ENCODE data around the gene CIDEB. TPM values are rescaled to one million over a fixed set of nuclear protein-coding genes. Genes with fewer than 3 reads are reported as not detected.
A peak's percentile ranks its signal among the peaks of the same experiment; 100 is the strongest.
"Not testable (repeated sequence)": the region's sequence is repeated elsewhere in the genome, so short reads cannot be mapped to it uniquely, and the experiment has no call there.

Gene CIDEB
- total RNA-seq, 1 donor from 2014 or later: 11.1 TPM

- DNase-seq (ENCODE audit: low spot score): peak; percentile 85
Observed at GRCh38 chr14:24332268-24332993, 24.7 kb upstream of the CIDEB start.

DNA sequence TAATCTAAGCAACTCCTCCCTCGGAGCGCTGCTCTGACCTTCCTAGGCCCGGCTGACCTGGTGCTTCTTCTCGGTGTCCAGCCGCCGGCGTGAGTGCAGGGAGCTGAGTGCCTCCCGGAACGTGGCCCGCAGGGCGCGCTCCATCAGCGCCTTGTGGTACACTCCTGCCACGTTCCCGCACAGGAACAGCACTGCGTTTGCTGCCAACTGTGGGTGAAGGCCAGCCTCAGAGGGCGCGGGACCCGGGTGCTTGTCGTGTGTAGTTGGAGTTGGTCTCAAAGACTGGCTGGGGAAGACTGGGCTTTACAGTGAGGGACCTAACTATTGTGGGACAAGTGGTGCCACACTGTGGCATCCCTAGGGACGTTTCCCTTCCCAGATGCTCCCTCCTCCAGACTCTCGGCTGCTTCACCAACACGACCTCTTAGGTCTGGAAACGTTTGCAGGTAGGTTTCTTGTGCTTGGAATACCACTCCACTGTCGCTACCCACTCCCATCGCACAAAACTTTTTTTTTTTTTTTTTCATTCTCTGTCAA is 24.0 kb upstream of the CIDEB start:
- no peak for DNase-seq (ENCODE audit: low spot score)

GRCh38 chr14:24330973-24331674 is 23.3 kb upstream of the CIDEB start:
- DNase-seq (ENCODE audit: low spot score): no peak

DNA sequence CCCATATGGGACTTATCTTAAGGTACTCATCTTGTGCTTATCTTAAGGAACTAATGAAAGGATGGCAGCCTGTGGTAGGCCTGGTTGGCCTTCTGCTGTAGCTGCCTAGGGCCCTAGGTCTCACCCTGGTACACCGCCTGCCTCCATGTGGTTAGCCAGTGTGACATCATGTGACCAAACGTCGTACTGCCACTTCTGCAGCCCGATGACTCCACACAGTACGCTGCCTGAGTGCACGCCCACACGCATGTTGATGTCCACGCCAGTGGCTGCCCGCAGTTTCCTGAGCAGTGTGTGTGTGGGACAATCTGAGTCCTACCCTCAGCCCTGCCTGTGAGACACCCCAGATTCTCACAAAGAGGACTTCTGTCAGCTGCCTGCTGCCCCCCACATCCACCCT is 22.0 kb upstream of the CIDEB start:
- DNase-seq (ENCODE audit: low spot score): no peak

GRCh38 chr14:24329073-24329663 is 21.4 kb upstream of the CIDEB start:
- DNase-seq (ENCODE audit: low spot score): no peak

- DNase-seq (ENCODE audit: low spot score): not testable (repeated sequence)
Observed at GRCh38 chr14:24327914-24328313, 20.1 kb upstream of the CIDEB start.

GRCh38 chr14:24327303-24327702 is 19.5 kb upstream of the CIDEB start:
- no peak for DNase-seq (ENCODE audit: low spot score)

- DNase-seq (ENCODE audit: low spot score): no peak
Observed at GRCh38 chr14:24325963-24326362, 18.2 kb upstream of the CIDEB start.

GRCh38 chr14:24325041-24325530 is 17.3 kb upstream of the CIDEB start:
- no peak for DNase-seq (ENCODE audit: low spot score)

DNA sequence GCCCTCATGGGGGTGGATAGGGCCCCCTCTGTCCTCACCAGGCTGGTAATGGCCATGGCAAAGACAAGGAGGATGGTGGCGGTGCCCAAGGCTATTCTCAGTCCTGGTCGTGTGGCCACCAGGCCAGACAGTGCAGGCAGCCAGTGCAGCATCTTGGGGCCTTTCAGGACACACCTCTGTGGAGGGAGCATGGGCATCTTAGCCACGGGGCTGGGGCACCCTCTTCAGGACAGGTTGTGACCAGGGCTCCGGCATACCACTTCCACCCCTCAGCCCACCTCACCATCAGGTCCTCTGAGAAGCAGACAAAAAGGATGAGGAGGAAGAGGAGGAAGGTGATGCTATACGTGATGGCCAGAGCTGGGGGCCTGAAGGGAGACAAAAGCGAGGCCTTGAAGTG is 16.2 kb upstream of the CIDEB start:
- DNase-seq (ENCODE audit: low spot score): no peak

DNA sequence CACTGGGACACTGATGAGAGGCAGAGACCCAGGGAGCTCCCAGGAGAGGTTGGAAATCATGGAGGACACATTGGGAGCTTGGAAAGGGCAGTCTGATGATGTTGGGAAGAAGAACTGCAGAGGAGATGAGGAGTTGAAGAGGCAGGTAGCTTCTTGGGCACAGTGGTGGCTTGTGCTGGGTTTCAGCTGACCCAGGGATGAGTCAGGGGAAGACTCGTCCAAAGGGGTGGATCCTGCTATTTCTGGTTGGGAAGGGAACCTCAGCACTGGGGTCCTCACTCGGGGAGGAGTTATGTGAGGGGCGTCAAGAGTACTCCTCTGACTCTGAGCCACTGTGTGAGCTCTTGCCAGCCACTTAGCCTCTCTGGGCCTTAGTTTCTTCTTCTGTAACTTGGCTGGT is 15.6 kb upstream of the CIDEB start:
- DNase-seq (ENCODE audit: low spot score): no peak

DNA sequence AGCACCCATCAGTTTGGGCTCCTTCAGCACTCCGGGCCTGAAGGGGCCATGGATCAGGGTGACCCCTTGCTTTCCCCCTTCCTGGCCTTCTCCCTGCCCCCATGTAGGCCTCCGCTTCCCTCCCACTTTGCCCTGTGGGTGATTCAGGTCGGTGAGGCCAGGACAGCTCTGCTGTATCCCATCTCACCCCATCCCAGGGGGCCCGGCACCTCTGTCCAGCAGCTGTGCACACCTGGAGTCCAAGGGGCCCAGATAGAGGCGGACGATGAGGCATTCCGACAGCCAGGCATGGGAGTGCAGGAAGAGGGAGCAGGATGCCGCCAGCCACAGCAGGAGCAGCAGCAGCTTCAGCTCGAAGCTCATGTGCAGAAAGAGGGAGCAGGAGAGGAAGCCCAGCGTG is 14.9 kb upstream of the CIDEB start:
- DNase-seq (ENCODE audit: low spot score): no peak

- DNase-seq (ENCODE audit: low spot score): no peak
Observed at GRCh38 chr14:24321212-24321975, 13.6 kb upstream of the CIDEB start.

DNA sequence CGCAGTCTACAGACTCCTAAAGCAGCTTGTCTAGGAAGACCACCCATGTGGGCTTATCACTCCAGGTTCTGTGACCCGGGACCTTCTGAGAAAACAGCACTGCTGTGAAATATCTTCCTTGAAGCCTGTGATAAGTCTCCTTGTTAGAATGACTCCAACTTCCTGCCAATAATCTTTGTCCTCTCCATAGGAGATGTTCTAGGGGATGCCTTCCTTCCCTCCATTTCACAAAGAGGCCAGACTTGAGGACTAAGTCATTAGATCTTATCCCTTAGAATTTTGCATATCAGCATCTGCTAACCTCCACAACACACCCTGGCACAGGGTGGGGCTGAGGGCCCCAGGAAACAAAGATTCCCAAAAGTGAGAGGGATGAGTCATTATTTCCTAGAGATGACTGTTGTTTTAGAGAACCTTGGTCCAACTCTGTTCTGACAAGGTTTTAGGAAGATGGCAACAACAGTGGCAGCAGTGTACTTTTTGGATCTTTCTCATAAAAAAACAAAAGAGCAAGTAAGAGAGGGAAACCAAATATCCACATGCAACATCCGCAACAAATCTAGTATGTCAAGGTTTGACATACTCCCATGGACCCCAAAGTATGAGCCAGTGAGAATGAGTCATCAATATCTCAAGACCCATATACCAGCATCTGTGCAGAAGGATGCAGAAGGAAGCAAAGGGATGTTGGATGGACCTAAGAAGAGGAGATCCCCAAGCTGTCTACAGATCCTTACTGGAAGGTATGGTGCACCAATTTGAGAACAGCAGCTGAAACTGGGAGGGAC is 9.6 kb upstream of the CIDEB start:
- no peak for DNase-seq (ENCODE audit: low spot score)

DNA sequence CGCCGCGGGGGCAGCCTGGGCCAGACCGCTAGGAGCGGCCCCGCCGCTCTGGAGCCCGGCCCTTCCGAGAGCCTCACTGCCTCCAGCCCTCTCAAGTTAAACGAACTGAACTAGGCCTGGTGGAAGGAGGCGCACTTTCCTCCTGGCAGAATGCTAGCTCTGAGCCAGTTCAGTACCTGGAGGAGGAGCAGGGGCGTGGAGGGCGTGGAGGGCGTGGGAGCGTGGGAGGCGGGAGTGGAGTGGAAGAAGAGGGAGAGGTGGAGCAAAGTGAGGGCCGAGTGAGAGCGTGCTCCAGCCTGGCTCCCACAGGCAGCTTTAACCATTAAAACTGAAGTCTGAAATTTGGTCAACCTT is 8.8 kb upstream of the CIDEB start:
- DNase-seq (ENCODE audit: low spot score): no peak

GRCh38 chr14:24315807-24316596 is 8.2 kb upstream of the CIDEB start:
- DNase-seq (ENCODE audit: low spot score): no peak

DNA sequence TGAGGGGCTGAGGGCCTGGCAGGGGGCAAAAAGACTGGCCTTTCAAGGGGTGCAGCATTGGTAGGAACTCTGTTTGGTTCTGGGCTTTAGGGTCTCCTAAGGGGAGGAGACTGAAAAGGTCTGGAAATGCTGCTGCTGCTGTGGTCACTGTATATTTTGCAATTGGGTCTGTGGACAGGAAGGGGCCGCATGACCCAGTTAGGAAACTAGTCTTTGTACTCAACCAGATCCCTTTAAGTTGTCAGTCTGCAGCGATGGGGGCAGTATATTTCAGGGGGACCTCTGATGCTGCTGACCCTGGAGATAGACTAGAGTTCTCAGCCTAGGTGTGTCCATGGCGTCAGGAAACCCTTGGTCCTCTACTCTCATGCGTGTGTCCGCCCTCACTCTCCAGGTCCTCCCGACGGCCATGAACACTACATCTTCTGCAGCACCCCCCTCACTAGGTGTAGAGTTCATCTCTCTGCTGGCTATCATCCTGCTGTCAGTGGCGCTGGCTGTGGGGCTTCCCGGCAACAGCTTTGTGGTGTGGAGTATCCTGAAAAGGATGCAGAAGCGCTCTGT is 7.5 kb upstream of the CIDEB start:
- DNase-seq (ENCODE audit: low spot score): no peak

GRCh38 chr14:24314377-24315193 is 6.8 kb upstream of the CIDEB start:
- no peak for DNase-seq (ENCODE audit: low spot score)

DNA sequence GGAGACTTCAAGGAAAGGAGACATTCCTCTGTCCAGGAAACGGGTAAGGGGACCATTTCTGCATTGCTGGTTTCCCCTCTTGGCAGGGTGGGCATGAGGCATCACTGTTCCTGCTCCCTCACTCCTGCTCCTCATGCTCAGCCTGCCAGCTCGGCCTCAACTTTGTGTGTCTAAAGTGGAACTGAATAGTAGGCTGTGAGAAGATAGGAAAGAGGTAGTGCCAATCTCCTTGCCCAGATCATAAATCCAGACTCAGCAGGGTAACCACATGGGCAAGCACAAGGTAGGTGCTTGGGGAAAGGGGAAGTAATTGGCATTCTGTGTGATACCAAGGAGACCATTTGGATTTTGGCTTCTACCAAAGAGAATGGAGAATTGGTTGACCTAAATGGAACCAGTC is 6.1 kb upstream of the CIDEB start:
- no peak for DNase-seq (ENCODE audit: low spot score)
